HepG2 (cell line): ENCODE measurements around the gene CHSY3. TPM values are rescaled to one million over a fixed set of nuclear protein-coding genes. Genes with fewer than 3 reads are reported as not detected.

ENCODE experiments used
- ATAC-seq: fragments of 200-7000 bp; cut with Tn5 transposase; 3 replicates; pipeline ENCODE4 v1.9.1; 2020; ENCODE audit warnings: mild to moderate bottlenecking, moderate library complexity
- BruUV-seq: library from RNA; stranded (reverse); fragments of 400-500 nt; replicated peaks from 2 replicates; lab custom pipeline; 2021; lab: Mats Ljungman, UMichigan
- CTCF ChIA-PET: fragments of 300-600 bp; formaldehyde crosslinking; extraction: SDS; loops from one replicate; lab custom pipeline; 2021; ENCODE audit warnings: low total read pairs, inconsistent platforms, low intra/inter-chr PET ratio; lab: Yijun Ruan, JAX
- POLR2A ChIA-PET: fragments of 350-600 bp; sonication (Branson Sonifier 250); formaldehyde crosslinking; loops from one replicate; lab custom pipeline; 2020; ENCODE audit warnings: antibody characterized with exemption, inconsistent platforms; lab: Yijun Ruan, JAX
- DNase-seq: peaks from one replicate; pipeline ENCODE4 v3.0.0-alpha.2; 2015; ENCODE audit warnings: low spot score
- FAIRE-seq: peaks from 3 replicates; lab custom pipeline; 2011; peaks lifted over from hg19 to GRCh38; lab: Jason Lieb, UNC
- H2AFZ ChIP-seq: one replicate; pipeline ENCODE4 v1.6.1; 2011; ENCODE audit warnings: low read length, inconsistent platforms
- H3K27ac ChIP-seq: fragments of 300-600 bp; 3 replicates; pipeline ENCODE4 v1.8.0; 2011; ENCODE audit warnings: mixed run types, mild to moderate bottlenecking, mixed read lengths, low read length, inconsistent platforms; ENCODE audit not compliant: insufficient read depth; ENCODE audit errors: extremely low read length
- H3K27me3 ChIP-seq, 2 experiments: fragments of 200-600 bp in 1 of 2; 2 replicates in 1 of 2; 3 replicates in 1 of 2; pipeline versions ENCODE4 v1.6.0 to v1.8.0; 2011; ENCODE audit warnings: low read length in 2 of 2, mild to moderate bottlenecking in 2 of 2, moderate library complexity in 2 of 2, inconsistent platforms in 1 of 2; ENCODE audit not compliant: insufficient read depth in 2 of 2, control insufficient read depth in 1 of 2
- H3K36me3 ChIP-seq, 2 experiments: fragments of 200-600 bp in 1 of 2; replicated peaks in 1 of 2; 2 replicates in 1 of 2; 3 replicates in 1 of 2; pipeline versions ENCODE4 v1.5.1 to v1.8.0; 2011; ENCODE audit warnings: low read length in 2 of 2, inconsistent platforms in 1 of 2; ENCODE audit not compliant: insufficient read depth in 2 of 2, control insufficient read depth in 1 of 2
- H3K4me1 ChIP-seq: 2 replicates; pipeline ENCODE4 v1.5.1; 2012; ENCODE audit warnings: low read length, inconsistent platforms; ENCODE audit not compliant: insufficient read depth
- H3K4me2 ChIP-seq: 2 replicates; pipeline ENCODE4 v1.6.0; 2011; ENCODE audit warnings: low read depth, low read length, inconsistent platforms
- H3K4me3 ChIP-seq, 3 experiments: fragments of 200-600 bp in 1 of 3; sonication (generic), shearing (Covaris generic) in 1 of 3; replicated peaks in 1 of 3; 2 replicates each; pipeline ENCODE4 v1.5.1; 2011 to 2016; ENCODE audit warnings: low read length in 3 of 3, inconsistent platforms in 2 of 3, low read depth in 2 of 3, mild to moderate bottlenecking in 2 of 3, control low read depth in 1 of 3, mixed read lengths in 1 of 3; ENCODE audit not compliant: insufficient read depth in 1 of 3
- H3K79me2 ChIP-seq: one replicate; pipeline ENCODE4 v1.6.1; 2011; ENCODE audit warnings: low read length, inconsistent platforms; ENCODE audit not compliant: insufficient read depth
- H3K9ac ChIP-seq: 2 replicates; pipeline ENCODE4 v1.6.0; 2011; ENCODE audit warnings: mild to moderate bottlenecking, low read depth, low read length, inconsistent platforms; ENCODE audit not compliant: insufficient read depth
- H3K9me3 ChIP-seq: 2 replicates; pipeline ENCODE4 v1.5.1; 2012; ENCODE audit warnings: mild to moderate bottlenecking, low read length
- H4K20me1 ChIP-seq: 2 replicates; pipeline ENCODE4 v1.6.0; 2011; ENCODE audit warnings: inconsistent platforms, mild to moderate bottlenecking, low read length, moderate library complexity; ENCODE audit not compliant: insufficient read depth
- HIVEP1 ChIP-seq: sonication (generic); formaldehyde crosslinking; IDR thresholded peaks from 2 replicates; pipeline ENCODE4 v1.4.0; 2020; ENCODE audit warnings: mild to moderate bottlenecking, missing genetic modification reagents
- KAT7 ChIP-seq: IDR thresholded peaks from 2 replicates; pipeline ENCODE4 v1.6.1; 2018; ENCODE audit warnings: borderline replicate concordance, missing compliant biosample characterization
- MLLT10 ChIP-seq: sonication (generic); formaldehyde crosslinking; IDR thresholded peaks from 2 replicates; pipeline ENCODE4 v1.4.0; 2020; ENCODE audit warnings: missing genetic modification reagents
- NFYB ChIP-seq: sonication (generic); formaldehyde crosslinking; IDR thresholded peaks from 2 replicates; pipeline ENCODE4 v1.4.0; 2020; ENCODE audit warnings: missing genetic modification reagents
- RNF2 ChIP-seq: fragments of 450-650 bp; conservative IDR thresholded peaks from 2 replicates; pipeline ENCODE4 v1.6.1; 2016; ENCODE audit warnings: low read depth
- ZNF83 ChIP-seq: sonication (generic); formaldehyde crosslinking; IDR thresholded peaks from 2 replicates; pipeline ENCODE4 v1.4.0; 2020; ENCODE audit warnings: missing genetic modification reagents, mild to moderate bottlenecking, borderline replicate concordance
- WGBS: methylation state at CpG from one replicate; pipeline ENCODE4 v1.1.6; 2017; ENCODE audit warnings: low lambda C conversion rate; 5-methylcytosine and 5-hydroxymethylcytosine counted together
- in situ Hi-C: cut with HindIII; loops from 2 replicates; pipeline ENCODE4 v1.10.0; 2017; ENCODE audit warnings: low pct_unique_long_range_greater_than_20kb; ENCODE audit not compliant: extremely low pct_ligation_motif_present
- intact Hi-C: fragments of 100-400 bp; cut with micrococcal nuclease; formaldehyde crosslinking; loops from one replicate; pipeline ENCODE4 v1.10.0; 2022; ENCODE audit not compliant: unreplicated experiment
- polyA plus RNA-seq, 8 experiments: library from polyadenylated mRNA; depleted of rRNA in 3 of 8; stranded (reverse) in 7 of 8; unstranded in 1 of 8; fragments of >200 nt; fragmentation: Illumina TruSeq in 4 of 8; extraction: Trizol in 4 of 8; gene quantifications; 2 replicates each; pipeline versions ENCODE4 v1.2.1 to v1.2.3, GENCODE V29; 2011 to 2016; ENCODE audit warnings: low read depth in 4 of 8, missing spikeins in 1 of 8, mixed read lengths in 1 of 8; ENCODE audit not compliant: insufficient read depth in 1 of 8
- total RNA-seq, 5 experiments: library from RNA; depleted of rRNA; stranded (reverse); fragments of >200 nt; fragmentation: Illumina TruSeq; extraction: Trizol; gene quantifications; 2 replicates each; pipeline ENCODE4 v1.2.3, GENCODE V29; 2016; ENCODE audit warnings: low read depth in 1 of 5
- TF ChIP-seq, protein P1 (sequence below): sonication (generic); formaldehyde crosslinking; IDR thresholded peaks from 2 replicates; pipeline ENCODE4 v1.5.0; 2020; ENCODE audit warnings: missing genetic modification reagents, mild to moderate bottlenecking, borderline replicate concordance
- TF ChIP-seq, protein P2 (sequence below): sonication (generic); formaldehyde crosslinking; IDR thresholded peaks from 2 replicates; pipeline ENCODE4 v1.4.0; 2020; ENCODE audit warnings: mild to moderate bottlenecking, missing genetic modification reagents
- TF ChIP-seq, protein P3 (sequence below): sonication (generic); formaldehyde crosslinking; IDR thresholded peaks from 2 replicates; pipeline ENCODE4 v1.5.0; 2020; ENCODE audit warnings: mild to moderate bottlenecking, missing genetic modification reagents

CHSY3 gene
- total and polyA plus RNA-seq, 2 of the 13 experiments (the other 11 are each of a cell fraction or from before 2014, with no cell fraction given) = 0.26 to 4.1 TPM

DNA sequence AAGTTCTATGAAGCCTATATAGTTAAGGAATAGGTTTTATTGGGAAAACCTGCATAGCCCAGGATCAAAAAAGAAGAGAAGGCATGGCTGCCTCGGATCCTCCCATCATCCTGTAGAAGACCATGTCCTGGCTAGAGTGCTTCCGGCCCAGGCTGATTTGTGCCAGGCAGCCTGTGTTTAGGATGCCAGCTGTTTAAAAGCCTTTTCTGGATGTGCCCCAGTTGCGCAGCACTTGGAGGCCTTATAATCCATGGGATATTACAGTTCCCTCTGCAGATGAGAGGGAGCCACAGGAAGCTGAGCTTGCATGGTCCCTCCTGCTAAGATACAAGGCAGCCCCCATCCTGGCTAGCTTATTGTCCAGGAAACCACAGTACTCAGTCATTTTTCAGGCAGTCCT, 97.9 kb downstream of the CHSY3 start:
- DNase-seq (no peak), ATAC-seq (no peak), FAIRE-seq (no peak)
- BruUV-seq = no TSS peak
- no peaks in the 10 kb centered on the region for H3K27me3 ChIP-seq
- H4K20me1 ChIP-seq = no peaks in the 10 kb centered on the region
- POLR2A ChIA-PET = no interaction called here
- H3K9ac ChIP-seq = no peak overlapping the region
- no peak overlapping the region for H2AFZ ChIP-seq
- intact Hi-C loops = no loop called here
- H3K27ac ChIP-seq = no peak overlapping the region
- TF ChIP-seq RNF2 (no peak), MLLT10 (CRISPR knock-in tag) (no peak), HIVEP1 (CRISPR knock-in tag) (no peak), ZNF83 (no peak), KAT7 (CRISPR knock-in tag) (no peak), NFYB (CRISPR knock-in tag) (no peak)
- TF ChIP-seq, protein P1, sequence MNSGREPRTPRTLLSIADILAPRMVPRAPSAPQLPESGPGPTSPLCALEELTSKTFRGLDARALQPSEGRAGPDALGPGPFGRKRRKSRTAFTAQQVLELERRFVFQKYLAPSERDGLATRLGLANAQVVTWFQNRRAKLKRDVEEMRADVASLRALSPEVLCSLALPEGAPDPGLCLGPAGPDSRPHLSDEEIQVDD (CRISPR knock-in tag) = no peak
- TF ChIP-seq, protein P2, sequence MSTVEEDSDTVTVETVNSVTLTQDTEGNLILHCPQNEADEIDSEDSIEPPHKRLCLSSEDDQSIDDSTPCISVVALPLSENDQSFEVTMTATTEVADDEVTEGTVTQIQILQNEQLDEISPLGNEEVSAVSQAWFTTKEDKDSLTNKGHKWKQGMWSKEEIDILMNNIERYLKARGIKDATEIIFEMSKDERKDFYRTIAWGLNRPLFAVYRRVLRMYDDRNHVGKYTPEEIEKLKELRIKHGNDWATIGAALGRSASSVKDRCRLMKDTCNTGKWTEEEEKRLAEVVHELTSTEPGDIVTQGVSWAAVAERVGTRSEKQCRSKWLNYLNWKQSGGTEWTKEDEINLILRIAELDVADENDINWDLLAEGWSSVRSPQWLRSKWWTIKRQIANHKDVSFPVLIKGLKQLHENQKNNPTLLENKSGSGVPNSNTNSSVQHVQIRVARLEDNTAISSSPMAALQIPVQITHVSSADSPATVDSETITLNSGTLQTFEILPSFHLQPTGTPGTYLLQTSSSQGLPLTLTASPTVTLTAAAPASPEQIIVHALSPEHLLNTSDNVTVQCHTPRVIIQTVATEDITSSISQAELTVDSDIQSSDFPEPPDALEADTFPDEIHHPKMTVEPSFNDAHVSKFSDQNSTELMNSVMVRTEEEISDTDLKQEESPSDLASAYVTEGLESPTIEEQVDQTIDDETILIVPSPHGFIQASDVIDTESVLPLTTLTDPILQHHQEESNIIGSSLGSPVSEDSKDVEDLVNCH (CRISPR knock-in tag) = no peak
- TF ChIP-seq, protein P3, sequence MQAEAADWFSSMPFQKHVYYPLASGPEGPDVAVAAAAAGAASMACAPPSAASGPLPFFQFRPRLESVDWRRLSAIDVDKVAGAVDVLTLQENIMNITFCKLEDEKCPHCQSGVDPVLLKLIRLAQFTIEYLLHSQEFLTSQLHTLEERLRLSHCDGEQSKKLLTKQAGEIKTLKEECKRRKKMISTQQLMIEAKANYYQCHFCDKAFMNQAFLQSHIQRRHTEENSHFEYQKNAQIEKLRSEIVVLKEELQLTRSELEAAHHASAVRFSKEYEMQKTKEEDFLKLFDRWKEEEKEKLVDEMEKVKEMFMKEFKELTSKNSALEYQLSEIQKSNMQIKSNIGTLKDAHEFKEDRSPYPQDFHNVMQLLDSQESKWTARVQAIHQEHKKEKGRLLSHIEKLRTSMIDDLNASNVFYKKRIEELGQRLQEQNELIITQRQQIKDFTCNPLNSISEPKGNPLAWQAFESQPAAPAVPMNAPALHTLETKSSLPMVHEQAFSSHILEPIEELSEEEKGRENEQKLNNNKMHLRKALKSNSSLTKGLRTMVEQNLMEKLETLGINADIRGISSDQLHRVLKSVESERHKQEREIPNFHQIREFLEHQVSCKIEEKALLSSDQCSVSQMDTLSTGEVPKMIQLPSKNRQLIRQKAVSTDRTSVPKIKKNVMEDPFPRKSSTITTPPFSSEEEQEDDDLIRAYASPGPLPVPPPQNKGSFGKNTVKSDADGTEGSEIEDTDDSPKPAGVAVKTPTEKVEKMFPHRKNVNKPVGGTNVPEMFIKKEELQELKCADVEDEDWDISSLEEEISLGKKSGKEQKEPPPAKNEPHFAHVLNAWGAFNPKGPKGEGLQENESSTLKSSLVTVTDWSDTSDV (CRISPR knock-in tag) = no peak
- TF ChIP-seq, all 625 proteins: peak for 0
- H3K79me2 ChIP-seq = no peaks in the 10 kb centered on the region
- H3K36me3 ChIP-seq = no peaks in the 10 kb centered on the region
- in situ Hi-C loops = no loop called here
- H3K4me3 ChIP-seq = no peak overlapping the region
- H3K4me2 ChIP-seq = no peak overlapping the region
- CTCF ChIA-PET = no interaction called here
- WGBS = 58% methylated on average over 3 of the region's 3 CpGs
- peaks cover 12% of the 10 kb centered on the region for H3K9me3 ChIP-seq
- H3K4me1 ChIP-seq = no peaks in the 10 kb centered on the region
